Measurements from ENCODE around the gene ZNF423.

The ZNF423 gene

GRCh38 chr16:49489686-49490320, 366.1 kb downstream of the ZNF423 start:
- DNase-seq, result no peak

GRCh38 chr16:49488740-49489525, 367.0 kb downstream of the ZNF423 start:
- DNase-seq, result no peak

GRCh38 chr16:49488336-49488735, 367.6 kb downstream of the ZNF423 start:
- DNase-seq, result no peak

GRCh38 chr16:49487746-49488145, 368.2 kb downstream of the ZNF423 start:
- DNase-seq, result no peak

- no peak for DNase-seq
These were observed 369.5 kb downstream of the ZNF423 start for GRCh38 chr16:49486400-49486799.

- DNase-seq, result no peak
These were observed 370.2 kb downstream of the ZNF423 start for GRCh38 chr16:49485663-49486062.

GRCh38 chr16:49484936-49485335, 371.0 kb downstream of the ZNF423 start:
- DNase-seq, result no peak

GRCh38 chr16:49484451-49484849, 371.5 kb downstream of the ZNF423 start:
- peak; percentile 32 for DNase-seq

- no peak for DNase-seq
These were observed 372.1 kb downstream of the ZNF423 start for GRCh38 chr16:49483651-49484450.

- DNase-seq, result no peak
These were observed 372.7 kb downstream of the ZNF423 start for GRCh38 chr16:49483251-49483650.

- DNase-seq, result no peak
These were observed 373.2 kb downstream of the ZNF423 start for GRCh38 chr16:49482690-49483089.

GRCh38 chr16:49478616-49479015, 377.3 kb downstream of the ZNF423 start:
- no peak for DNase-seq

GRCh38 chr16:49478107-49478506, 377.8 kb downstream of the ZNF423 start:
- no peak for DNase-seq

GRCh38 chr16:49477250-49477895, 378.5 kb downstream of the ZNF423 start:
- no peak for DNase-seq

GRCh38 chr16:49474741-49475140, 381.2 kb downstream of the ZNF423 start:
- no peak for DNase-seq

GRCh38 chr16:49473773-49474172, 382.1 kb downstream of the ZNF423 start:
- no peak for DNase-seq

- DNase-seq, result no peak
These were observed 382.8 kb downstream of the ZNF423 start for GRCh38 chr16:49473131-49473530.

GRCh38 chr16:49472598-49472997, 383.3 kb downstream of the ZNF423 start:
- no peak for DNase-seq

- no peak for DNase-seq
These were observed 384.7 kb downstream of the ZNF423 start for GRCh38 chr16:49471038-49471727.

- DNase-seq, result no peak
These were observed 385.4 kb downstream of the ZNF423 start for GRCh38 chr16:49470513-49470991.

GRCh38 chr16:49469930-49470451, 385.9 kb downstream of the ZNF423 start:
- DNase-seq, result no peak

GRCh38 chr16:49469311-49469670, 386.6 kb downstream of the ZNF423 start:
- DNase-seq, result no peak

Measured in fibroblast of skin of back (primary cell).